HG03442 (cell line): Measurements from ENCODE around the gene ABR.
"Not testable (repeated sequence)": the region's sequence is repeated elsewhere in the genome, so short reads cannot be mapped to it uniquely, and the experiment has no call there.

Experiments used
- ATAC-seq: cut with Tn5 transposase; IDR thresholded peaks from one replicate; pipeline ENCODE4 v1.9.1; 2021; ENCODE audit warnings: mild to moderate bottlenecking, moderate library complexity; ENCODE audit not compliant: unreplicated experiment

Gene ABR

DNA sequence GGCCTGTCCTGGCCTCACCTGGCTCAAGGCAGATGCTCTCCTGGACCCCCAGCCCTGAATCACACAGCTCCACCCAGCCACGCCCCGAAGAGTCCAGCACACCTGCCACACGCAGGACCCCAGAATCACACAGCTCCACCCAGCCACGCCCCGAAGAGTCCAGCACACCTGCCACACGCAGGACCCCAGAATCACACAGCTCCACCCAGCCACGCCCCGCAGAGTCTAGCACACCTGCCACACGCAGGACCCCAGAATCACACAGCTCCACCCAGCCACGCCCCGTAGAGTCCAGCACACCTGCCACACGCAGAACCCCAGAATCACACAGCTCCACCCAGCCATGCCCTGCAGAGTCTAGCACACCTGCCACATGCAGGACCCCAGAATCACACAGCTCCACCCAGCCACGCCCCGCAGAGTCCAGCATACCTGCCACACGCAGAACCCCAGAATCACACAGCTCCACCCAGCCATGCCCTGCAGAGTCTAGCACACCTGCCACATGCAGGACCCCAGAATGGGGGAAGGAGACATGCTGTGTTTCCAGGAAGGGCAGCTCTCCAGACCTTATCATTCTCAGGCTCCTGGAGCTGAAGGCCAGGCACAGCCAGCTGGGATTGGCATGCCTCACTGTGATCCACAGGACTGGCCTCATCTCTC lies 105.7 kb downstream of the ABR start:
- not testable (repeated sequence) for ATAC-seq

DNA sequence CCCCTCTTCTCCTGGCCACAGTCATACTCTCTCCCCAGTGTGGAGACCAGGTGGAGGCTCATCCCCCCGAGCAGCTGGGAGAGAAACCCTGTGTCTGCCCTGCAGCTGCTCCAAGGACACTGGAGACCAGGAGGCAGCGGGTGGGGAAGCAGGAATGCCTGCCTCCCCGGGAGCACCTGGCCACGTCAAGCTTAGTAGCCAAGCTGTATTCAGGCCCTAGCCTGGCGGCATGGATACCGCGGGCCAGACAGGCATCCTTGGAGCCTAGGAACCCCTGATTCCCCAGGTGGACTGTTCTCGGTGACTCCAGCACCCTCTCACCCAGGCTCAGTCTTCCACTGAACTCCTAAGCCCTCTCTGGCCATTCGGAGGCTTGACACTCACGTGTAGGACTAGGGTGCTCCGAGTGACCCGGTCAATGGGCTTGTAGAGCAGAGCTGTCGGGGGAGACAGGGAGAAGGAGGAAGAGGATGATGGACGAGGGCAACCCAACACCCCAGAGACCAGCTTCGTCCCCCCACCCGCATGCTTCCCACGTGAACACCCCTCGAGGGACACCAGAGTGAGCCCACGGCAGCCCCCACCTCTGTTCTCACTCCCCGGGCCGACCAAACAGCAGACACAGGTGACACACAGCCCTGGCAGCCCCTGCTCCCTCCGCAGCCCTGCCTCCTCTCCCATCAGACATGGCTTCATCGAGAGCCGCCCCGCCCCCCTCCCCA lies 106.4 kb downstream of the ABR start:
- no peak for ATAC-seq

GRCh38 chr17:1072551-1072961 lies 107.2 kb downstream of the ABR start:
- ATAC-seq, result no peak

DNA sequence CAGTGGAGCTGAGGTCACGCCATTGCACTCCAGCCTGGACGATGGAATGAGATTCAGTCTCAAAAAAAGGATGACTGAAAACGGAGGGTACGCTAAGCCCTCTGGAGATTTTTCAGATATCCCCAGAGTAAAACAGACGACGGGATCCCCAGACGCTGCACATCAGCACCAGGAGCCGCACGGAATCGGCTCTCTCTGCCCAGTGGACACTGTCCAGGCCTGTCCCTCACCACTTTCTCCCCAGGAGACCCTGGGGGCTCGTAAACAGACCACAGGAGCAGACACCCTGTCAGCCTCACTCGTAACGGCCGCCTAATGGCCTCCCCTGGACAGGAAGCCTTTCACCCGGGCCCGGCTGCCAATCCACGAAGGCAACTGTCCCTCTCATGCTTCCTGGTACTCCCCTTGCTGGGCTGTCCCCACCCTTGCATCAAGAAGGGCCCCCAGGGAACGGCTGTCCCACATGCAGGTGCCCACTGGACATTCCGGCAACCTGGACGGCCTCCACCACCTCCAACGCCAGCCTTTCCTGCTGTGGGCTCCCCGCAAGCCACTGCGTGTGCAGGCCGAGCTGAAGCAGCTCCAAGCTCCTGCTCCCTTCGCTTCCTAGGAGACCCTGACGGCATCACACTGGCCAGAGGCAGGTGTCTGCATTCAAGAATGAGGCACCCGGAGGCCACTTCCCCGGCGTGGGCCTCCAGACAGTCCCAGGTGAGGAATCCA lies 108.5 kb downstream of the ABR start:
- ATAC-seq, result no peak

DNA sequence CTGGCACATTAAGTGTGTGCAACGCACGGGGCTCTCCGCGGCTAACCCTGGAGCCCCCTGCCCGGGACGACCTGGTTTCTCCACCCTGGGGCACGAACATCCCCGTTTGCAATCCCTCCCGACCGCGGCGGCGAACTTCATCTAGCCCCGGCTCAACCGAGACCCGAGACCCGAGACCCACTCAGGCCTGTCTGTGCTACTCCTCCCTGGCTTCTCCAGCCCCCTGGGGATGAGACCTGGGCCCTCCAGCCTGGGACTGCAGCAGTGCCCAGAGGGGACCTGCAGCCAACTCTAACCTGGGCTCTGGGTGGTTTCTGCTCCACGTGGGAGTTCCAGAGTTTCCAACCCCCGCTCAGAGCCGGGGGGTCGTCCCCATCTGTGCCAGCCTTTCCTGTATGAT lies 109.4 kb downstream of the ABR start:
- no peak for ATAC-seq

DNA sequence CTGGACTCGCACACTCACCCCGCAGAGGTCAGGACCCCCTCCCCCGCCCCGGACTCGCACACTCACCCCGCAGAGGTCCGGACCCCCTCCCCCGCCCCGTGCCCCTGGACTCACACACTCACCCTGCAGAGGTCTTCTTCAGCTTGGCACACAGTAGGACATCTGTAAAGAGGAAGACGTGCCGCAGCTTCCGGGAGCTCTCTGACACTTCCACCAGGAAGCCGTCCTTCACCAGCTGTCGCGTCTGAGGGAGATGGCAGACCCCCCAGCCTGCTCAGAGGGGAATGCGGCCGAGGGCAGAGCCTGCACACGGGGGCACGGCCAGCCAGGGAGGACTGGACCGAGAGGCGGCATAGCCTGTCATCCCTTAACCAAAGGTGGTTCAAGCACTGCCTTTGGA lies 109.9 kb downstream of the ABR start:
- ATAC-seq, result no peak

GRCh38 chr17:1068356-1068755 lies 111.4 kb downstream of the ABR start:
- no peak for ATAC-seq

DNA sequence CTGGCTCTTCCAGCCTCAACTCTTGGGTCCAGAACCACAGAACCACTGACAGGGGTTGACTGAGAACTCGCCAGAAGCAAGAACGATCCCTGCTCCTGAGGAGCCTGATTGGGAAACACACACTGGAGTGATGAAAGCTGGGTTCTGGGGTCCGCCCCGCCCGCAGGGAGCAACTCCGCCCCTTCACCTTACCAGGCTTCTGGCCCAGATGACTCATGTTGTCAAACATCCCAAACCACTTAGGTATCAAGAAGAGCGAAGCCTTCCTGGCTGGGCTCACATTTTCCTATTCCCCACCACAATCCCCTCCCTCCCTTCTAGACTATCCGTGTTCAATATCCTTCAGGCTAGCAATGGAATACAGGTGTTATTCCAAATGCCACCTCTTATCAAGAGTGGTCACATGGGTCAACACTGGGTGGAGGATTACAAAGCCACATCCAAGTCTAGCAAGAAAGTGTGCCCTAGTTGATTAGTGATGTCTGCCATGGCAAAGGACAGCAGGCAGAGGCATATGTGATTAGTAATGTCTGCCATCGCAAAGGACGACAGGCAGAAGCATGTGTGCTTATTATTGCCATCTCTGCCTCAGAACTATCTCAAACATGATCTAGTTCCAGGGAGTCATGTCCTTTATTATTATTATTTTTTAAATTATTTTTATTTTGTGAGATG lies 112.4 kb downstream of the ABR start:
- no peak for ATAC-seq

DNA sequence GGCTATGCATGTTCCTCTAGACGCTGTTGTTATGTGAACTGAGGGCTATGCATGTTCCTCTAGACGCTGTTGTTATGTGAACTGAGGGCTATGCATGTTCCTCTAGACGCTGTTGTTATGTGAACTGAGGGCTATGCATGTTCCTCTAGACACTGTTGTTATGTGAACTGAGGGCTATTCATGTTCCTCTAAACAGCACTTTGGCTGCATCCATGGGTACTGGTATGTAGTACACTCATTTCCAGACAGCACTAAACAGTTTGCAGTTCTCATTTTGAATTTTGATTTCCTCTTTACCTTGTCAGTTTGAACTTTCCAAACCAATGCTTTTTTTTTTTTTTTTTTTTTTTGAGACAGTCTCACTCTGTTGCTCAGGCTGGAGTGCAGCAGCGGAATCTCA lies 114.4 kb downstream of the ABR start:
- not testable (repeated sequence) for ATAC-seq

GRCh38 chr17:1060991-1061390 lies 118.8 kb downstream of the ABR start:
- no peak for ATAC-seq

- ATAC-seq, result no peak
Observed at GRCh38 chr17:1059131-1059795, 120.5 kb downstream of the ABR start.

- ATAC-seq, result no peak
Observed at GRCh38 chr17:1058423-1059130, 121.2 kb downstream of the ABR start.

DNA sequence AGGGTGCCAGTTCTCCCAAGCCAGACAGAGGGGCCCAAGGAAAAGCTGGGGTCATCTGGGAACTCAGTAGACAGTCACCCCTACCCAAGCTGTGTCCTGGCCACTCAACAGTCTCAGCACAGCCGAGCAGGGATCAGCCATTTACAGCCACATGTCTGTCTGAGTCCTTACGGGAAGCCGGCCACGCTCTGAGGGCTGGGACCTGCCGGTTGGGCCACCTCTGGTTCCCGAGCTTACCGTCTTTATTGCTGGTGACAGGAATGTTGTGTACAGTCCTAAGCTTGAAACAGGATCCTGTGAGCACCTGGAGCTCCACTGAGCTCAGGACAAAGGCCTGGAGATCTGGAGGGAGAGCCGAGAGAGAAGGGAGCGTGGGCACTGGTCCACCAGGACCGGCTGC lies 123.0 kb downstream of the ABR start:
- no peak for ATAC-seq

GRCh38 chr17:1055751-1056645 lies 123.8 kb downstream of the ABR start:
- no peak for ATAC-seq

DNA sequence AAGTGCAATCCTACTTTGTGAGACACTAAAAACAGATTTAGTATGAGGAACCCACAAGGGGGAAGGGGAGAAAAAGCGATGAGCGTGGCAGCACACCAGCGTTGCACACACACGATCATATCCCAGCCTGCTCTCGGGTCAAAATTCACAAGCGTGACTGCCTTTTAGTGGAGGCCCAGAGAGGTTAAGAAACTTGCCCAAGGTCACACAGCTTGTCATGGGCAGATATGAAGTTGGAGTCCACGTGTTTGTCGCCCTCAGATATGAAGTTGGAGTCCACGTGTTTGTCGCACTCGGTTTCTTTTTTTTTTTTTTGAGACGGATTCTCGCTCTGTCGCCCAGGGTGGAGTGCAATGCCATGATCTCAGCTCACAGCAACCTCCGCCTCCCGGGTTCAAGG lies 124.5 kb downstream of the ABR start:
- no peak for ATAC-seq

DNA sequence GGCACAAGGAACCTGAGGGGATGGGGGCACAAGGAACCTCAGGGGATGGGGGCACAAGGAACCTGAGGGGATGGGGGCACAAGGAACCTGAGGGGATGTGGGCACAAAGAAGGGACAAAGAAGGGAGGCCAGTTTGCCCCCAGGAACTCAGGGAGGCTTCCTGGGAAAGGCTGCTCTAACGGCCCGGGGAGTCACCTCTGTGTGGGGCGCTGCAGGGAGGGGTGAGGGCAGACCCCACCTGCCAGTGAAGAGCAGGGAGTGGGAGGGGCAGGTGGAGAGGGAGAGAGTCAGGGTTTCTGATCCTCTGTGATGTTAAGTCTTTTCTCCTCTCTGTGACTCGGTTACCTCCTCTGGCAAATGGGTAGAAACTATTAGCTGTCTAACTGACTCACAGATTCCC lies 125.1 kb downstream of the ABR start:
- no peak for ATAC-seq

GRCh38 chr17:1053661-1054360 lies 126.0 kb downstream of the ABR start:
- no peak for ATAC-seq

GRCh38 chr17:1050996-1051925 lies 128.5 kb downstream of the ABR start:
- ATAC-seq, result no peak
